Tibial nerve (tissue), 4 donors: ENCODE results near the gene SPRY2. TPM values are rescaled to one million over a fixed set of nuclear protein-coding genes. Genes with fewer than 3 reads are reported as not detected.

Experiments
- DNase-seq, 2 donors: peaks; one replicate each; pipeline ENCODE4 v3.0.0-alpha.2; 2019; ENCODE audit warnings: low spot score in 2 of 2
- H3K27ac ChIP-seq, 4 donors: fragments of 200-600 bp; sonication (generic) in 3 of 4; one replicate each; pipeline ENCODE4 v1.5.1; 2017 to 2019; ENCODE audit warnings: mild to moderate bottlenecking in 1 of 4
- H3K27me3 ChIP-seq, 2 donors: fragments of 200-600 bp; sonication (generic) in 1 of 2; one replicate each; pipeline versions ENCODE4 v1.5.1 to v1.6.0; 2017 to 2019
- H3K36me3 ChIP-seq, 3 donors: fragments of 200-600 bp; sonication (generic); one replicate each; pipeline ENCODE4 v1.5.1; 2018 to 2019
- H3K4me1 ChIP-seq, 4 donors: fragments of 200-600 bp; sonication (generic) in 3 of 4; one replicate each; pipeline ENCODE4 v1.5.1; 2017 to 2019
- H3K4me3 ChIP-seq, 4 donors: fragments of 200-600 bp; sonication (generic) in 3 of 4; one replicate each; pipeline ENCODE4 v1.5.1; 2017 to 2019; ENCODE audit warnings: mild to moderate bottlenecking in 1 of 4, moderate library complexity in 1 of 4
- H3K9me3 ChIP-seq, 4 donors: fragments of 200-600 bp; sonication (generic) in 3 of 4; one replicate each; pipeline ENCODE4 v1.5.1; 2017 to 2019
- CTCF ChIP-seq, 5 experiments: fragments of 200-600 bp in 3 of 5; fragments of 450-650 bp in 2 of 5; sonication (generic) in 3 of 5; IDR thresholded peaks; one replicate each; pipeline ENCODE4 v1.5.1; 2016 to 2019; ENCODE audit warnings: antibody characterized with exemption in 5 of 5, mild to moderate bottlenecking in 3 of 5, moderate library complexity in 2 of 5
- EP300 ChIP-seq, 2 donors: sonication (generic); formaldehyde crosslinking; IDR thresholded peaks; one replicate each; pipeline ENCODE4 v1.6.1; 2017; ENCODE audit warnings: antibody characterized with exemption in 2 of 2, mild to moderate bottlenecking in 1 of 2
- POLR2A ChIP-seq, 2 donors: fragments of 450-650 bp; IDR thresholded peaks; one replicate each; pipeline ENCODE4 v1.6.1; 2017; ENCODE audit warnings: antibody characterized with exemption in 2 of 2, mild to moderate bottlenecking in 2 of 2, moderate library complexity in 2 of 2
- WGBS, 2 donors: methylation state at CpG; one replicate each; pipeline ENCODE4 v1.1.5; 2018; 5-methylcytosine and 5-hydroxymethylcytosine counted together
- total RNA-seq, 4 donors: library from RNA; depleted of rRNA; stranded (reverse); fragments of >200 nt; gene quantifications; one replicate each; pipeline ENCODE4 v1.1.0, GENCODE V29; 2016

The SPRY2 gene, protein sequence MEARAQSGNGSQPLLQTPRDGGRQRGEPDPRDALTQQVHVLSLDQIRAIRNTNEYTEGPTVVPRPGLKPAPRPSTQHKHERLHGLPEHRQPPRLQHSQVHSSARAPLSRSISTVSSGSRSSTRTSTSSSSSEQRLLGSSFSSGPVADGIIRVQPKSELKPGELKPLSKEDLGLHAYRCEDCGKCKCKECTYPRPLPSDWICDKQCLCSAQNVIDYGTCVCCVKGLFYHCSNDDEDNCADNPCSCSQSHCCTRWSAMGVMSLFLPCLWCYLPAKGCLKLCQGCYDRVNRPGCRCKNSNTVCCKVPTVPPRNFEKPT
- 100 to 1,000 TPM in 1 of 4 donors, 10 to 100 TPM in 3; 80.4 to 122 (median 92.5) TPM for total RNA-seq

GRCh38 chr13:80341101-80341755, at the start of gene SPRY2:
TSS of gene SPRY2 (minus strand) at chr13:80341126. CDS start at chr13:80337705, 3,421 bp downstream.
- Histone ChIP-seq H3K4me3 (peak within 1 kb of the TSS; percentile 71 to 96 (median 76)), H3K4me1 (peaks cover 0 to 46% (median 5%) of the 10 kb centered on the region in 4 donors), H3K27ac (peak within 1 kb of the TSS; percentile 90 to 99 (median 95)), H3K36me3 (peaks cover 0 to 13% (median 0%) of the 10 kb centered on the region in 3 donors), H3K9me3 (no peaks in the 10 kb centered on the region), H3K27me3 (no peaks in the 10 kb centered on the region)
- TF ChIP-seq CTCF (IDR thresholded peaks at IDR 0.05) (peak in 3 of 5 experiments; percentile 27 to 70 (median 69)), EP300 (IDR thresholded peaks at IDR 0.05) (peak in 1 of 2 donors; percentile 97), POLR2A (IDR thresholded peaks at IDR 0.05) (peak; percentile 83 to 90)
- WGBS, 2 donors, result 1% methylated on average over 25 to 31 of the region's 54 CpGs
- peak; percentile 91 to 93 for DNase-seq

GRCh38 chr13:80390338-80390737, 49.4 kb upstream of the SPRY2 start:
- H3K36me3 ChIP-seq, result no peaks in the 10 kb centered on the region
- WGBS, 2 donors, result 100% methylated on average over 1 of the region's 1 CpG
- peaks cover 0 to 30% (median 1%) of the 10 kb centered on the region in 4 donors for H3K9me3 ChIP-seq
- no peak for DNase-seq
- no peak overlapping the region for H3K27ac ChIP-seq
- H3K27me3 ChIP-seq, result no peaks in the 10 kb centered on the region
- H3K4me3 ChIP-seq, result no peak overlapping the region
- H3K4me1 ChIP-seq, result peaks cover 0 to 8% (median 0%) of the 10 kb centered on the region in 4 donors
- no peak for TF ChIP-seq EP300 (IDR thresholded peaks at IDR 0.05)
- TF ChIP-seq POLR2A (IDR thresholded peaks at IDR 0.05), result no peak

DNA sequence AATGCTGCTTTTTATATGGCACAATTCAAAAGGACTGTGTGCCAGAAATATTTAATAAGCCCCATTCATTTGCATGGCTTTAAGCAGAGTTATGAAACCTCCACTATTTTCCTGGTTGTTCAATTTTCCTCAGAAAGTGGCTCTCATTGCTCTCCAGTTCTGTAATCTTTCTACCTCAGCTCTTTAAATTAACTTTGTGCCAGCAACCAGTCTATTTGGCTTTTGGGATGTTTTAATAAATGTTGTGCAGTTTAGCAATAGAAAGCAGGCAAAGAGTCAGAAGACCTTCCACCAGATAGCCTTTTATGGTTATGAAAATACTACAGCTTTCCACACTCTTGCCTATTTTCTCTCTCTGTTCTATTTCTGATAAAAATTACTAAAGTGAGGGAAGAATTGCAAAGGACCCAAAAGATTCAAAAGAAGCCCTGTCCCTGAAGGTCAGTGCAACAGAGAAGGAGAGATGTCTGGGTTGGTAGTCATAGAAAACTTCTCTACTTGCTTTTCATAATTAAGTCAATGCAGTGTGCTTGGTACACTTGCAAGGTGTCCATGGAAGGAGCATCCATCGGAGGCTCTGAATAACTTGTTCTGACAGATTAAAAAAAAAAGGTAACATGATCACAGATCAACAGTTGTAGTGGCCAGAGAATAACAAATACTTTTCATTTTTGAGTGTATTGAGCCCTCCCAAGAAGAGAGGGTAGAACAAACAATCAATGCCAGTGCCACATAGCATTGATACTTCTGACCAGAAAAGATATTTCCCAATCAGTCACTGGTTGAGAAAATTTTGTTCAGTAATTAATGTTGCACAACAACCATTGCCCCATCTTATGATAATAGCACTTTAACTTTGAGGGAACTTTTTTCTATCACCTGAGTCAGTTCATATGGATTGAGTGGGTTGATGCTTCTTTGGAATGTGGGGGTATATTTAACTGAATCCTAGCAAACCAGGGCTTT, 48.4 kb upstream of the SPRY2 start:
- DNase-seq, result no peak
- H3K27me3 ChIP-seq, result no peaks in the 10 kb centered on the region
- H3K4me1 ChIP-seq, result peaks cover 0 to 8% (median 0%) of the 10 kb centered on the region in 4 donors
- no peaks in the 10 kb centered on the region for H3K36me3 ChIP-seq
- TF ChIP-seq EP300 (IDR thresholded peaks at IDR 0.05) (peak in 1 of 2 donors; percentile 13), POLR2A (IDR thresholded peaks at IDR 0.05) (no peak)
- peak overlapping the region in 2 of 4 donors; percentile 28 to 29 for H3K27ac ChIP-seq
- H3K9me3 ChIP-seq, result peaks cover 0 to 23% (median 1%) of the 10 kb centered on the region in 4 donors
- 92 to 96% methylated on average over 1 of the region's 1 CpG for WGBS, 2 donors
- H3K4me3 ChIP-seq, result no peak overlapping the region

GRCh38 chr13:80388506-80388905, 47.6 kb upstream of the SPRY2 start:
- 79 to 81% methylated on average over 7 of the region's 7 CpGs for WGBS, 2 donors
- Histone ChIP-seq H3K4me1 (peaks cover 0 to 8% (median 0%) of the 10 kb centered on the region in 4 donors), H3K27me3 (no peaks in the 10 kb centered on the region), H3K36me3 (no peaks in the 10 kb centered on the region), H3K27ac (peak overlapping the region in 2 of 4 donors; percentile 28 to 29), H3K9me3 (peaks cover 0 to 15% (median 1%) of the 10 kb centered on the region in 4 donors), H3K4me3 (no peak overlapping the region)
- no peak for DNase-seq
- TF ChIP-seq CTCF (IDR thresholded peaks at IDR 0.05) (no peak), POLR2A (IDR thresholded peaks at IDR 0.05) (no peak), EP300 (IDR thresholded peaks at IDR 0.05) (no peak)

DNA sequence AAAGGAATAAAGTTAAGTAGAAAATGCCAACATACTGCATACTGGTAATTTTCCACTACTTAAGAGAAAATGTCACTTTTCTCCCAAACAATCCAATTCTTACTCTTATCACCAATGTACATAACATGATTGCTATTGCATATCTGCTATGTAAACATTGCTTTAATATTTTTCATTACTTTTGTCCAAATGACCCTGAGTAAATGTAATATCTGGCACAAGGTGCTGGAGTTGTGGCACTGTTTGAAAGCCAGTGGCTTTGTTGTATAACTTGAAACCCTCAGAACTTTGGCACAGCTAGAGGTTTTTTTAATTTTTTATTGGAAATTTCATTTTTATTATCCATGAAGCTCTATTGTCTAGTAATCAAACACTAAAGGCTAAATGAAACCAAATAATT, 45.7 kb upstream of the SPRY2 start:
- Histone ChIP-seq H3K9me3 (peaks cover 0 to 11% (median 1%) of the 10 kb centered on the region in 4 donors), H3K27me3 (no peaks in the 10 kb centered on the region), H3K4me1 (peaks cover 0 to 8% (median 0%) of the 10 kb centered on the region in 4 donors), H3K36me3 (no peaks in the 10 kb centered on the region), H3K27ac (no peak overlapping the region), H3K4me3 (no peak overlapping the region)
- DNase-seq, result no peak
- TF ChIP-seq CTCF (IDR thresholded peaks at IDR 0.05), result no peak
- no peak for TF ChIP-seq EP300 (IDR thresholded peaks at IDR 0.05)
- TF ChIP-seq POLR2A (IDR thresholded peaks at IDR 0.05), result no peak
